GM12878 (cell line): ENCODE measurements around the gene SLC26A8. TPM values are rescaled to one million over a fixed set of nuclear protein-coding genes. Genes with fewer than 3 reads are reported as not detected.

Experiments used
- ATAC-seq: fragments of 200-7000 bp; cut with Tn5 transposase; 3 replicates; pipeline ENCODE4 v1.9.1; 2020; ENCODE audit warnings: mild to moderate bottlenecking, moderate library complexity
- BruUV-seq: library from RNA; stranded (reverse); fragments of 400-500 nt; replicated peaks from 2 replicates; lab custom pipeline; 2021; lab: Mats Ljungman, UMichigan
- CTCF ChIA-PET: fragments of 300-600 bp; sonication (Branson Sonifier 250); formaldehyde crosslinking; extraction: SDS; loops from one replicate; lab custom pipeline; 2021; ENCODE audit warnings: inconsistent platforms; lab: Yijun Ruan, JAX
- POLR2A ChIA-PET: fragments of 350-600 bp; formaldehyde crosslinking; extraction: SDS; loops from one replicate; lab custom pipeline; 2021; ENCODE audit warnings: inconsistent platforms; lab: Charles Lee
- RAD21 ChIA-PET: fragments of 300-600 bp; sonication (Branson Sonifier 250); formaldehyde crosslinking; loops from one replicate; lab custom pipeline; 2023; ENCODE audit warnings: antibody characterized with exemption; ENCODE audit not compliant: unreplicated experiment; lab: Charles Lee
- SMC1A ChIA-PET: fragments of 300-600 bp; sonication (Branson Sonifier 250); formaldehyde crosslinking; loops from one replicate; lab custom pipeline; 2023; ENCODE audit not compliant: unreplicated experiment, uncharacterized antibody; lab: Charles Lee
- DNase-seq: peaks from one replicate; pipeline ENCODE4 v3.0.0-alpha.2; 2011; ENCODE audit warnings: low read depth, low spot score
- FAIRE-seq: peaks from 3 replicates; lab custom pipeline; 2011; peaks lifted over from hg19 to GRCh38; lab: Jason Lieb, UNC
- H2AFZ ChIP-seq: 2 replicates; pipeline ENCODE4 v1.6.0; 2011; ENCODE audit warnings: low read depth, low read length, control low read depth; ENCODE audit not compliant: control insufficient read depth
- H3K27ac ChIP-seq: 2 replicates; pipeline ENCODE4 v1.5.1; 2011; ENCODE audit warnings: control low read depth; ENCODE audit not compliant: control insufficient read depth, insufficient read depth
- H3K27me3 ChIP-seq, 2 experiments: replicated peaks in 1 of 2; 2 replicates each; pipeline versions ENCODE4 v1.6.0 to v1.6.1; 2011; ENCODE audit warnings: low read length in 1 of 2; ENCODE audit not compliant: control insufficient read depth in 2 of 2, insufficient read depth in 2 of 2
- H3K36me3 ChIP-seq, 2 experiments: 2 replicates each; pipeline ENCODE4 v1.5.1; 2011; ENCODE audit warnings: low read length in 1 of 2; ENCODE audit not compliant: control insufficient read depth in 2 of 2, insufficient read depth in 2 of 2
- H3K4me1 ChIP-seq: 2 replicates; pipeline ENCODE4 v1.6.1; 2011; ENCODE audit warnings: mild to moderate bottlenecking, low read length, moderate library complexity, mixed read lengths; ENCODE audit not compliant: control insufficient read depth, insufficient read depth
- H3K4me2 ChIP-seq: 2 replicates; pipeline ENCODE4 v1.6.0; 2011; ENCODE audit warnings: control low read depth; ENCODE audit not compliant: control insufficient read depth, insufficient read depth
- H3K4me3 ChIP-seq: fragments of 200-600 bp; sonication (generic); 2 replicates; pipeline ENCODE4 v1.5.1; 2016
- H3K79me2 ChIP-seq: 2 replicates; pipeline ENCODE4 v1.6.0; 2011; ENCODE audit warnings: low read length; ENCODE audit not compliant: control insufficient read depth, insufficient read depth
- H3K9ac ChIP-seq: 2 replicates; pipeline ENCODE4 v1.8.0; 2011; ENCODE audit warnings: low read length, control low read depth, mixed read lengths; ENCODE audit not compliant: control insufficient read depth, insufficient read depth
- H3K9me3 ChIP-seq: replicated peaks from 3 replicates; pipeline ENCODE4 v1.5.1; 2011; ENCODE audit warnings: mild to moderate bottlenecking, low read length; ENCODE audit not compliant: control insufficient read depth, insufficient read depth
- H4K20me1 ChIP-seq: 2 replicates; pipeline ENCODE4 v1.6.0; 2011; ENCODE audit not compliant: control insufficient read depth, insufficient read depth
- ATF2 ChIP-seq: IDR thresholded peaks from 2 replicates; pipeline ENCODE4 v1.6.1; 2012; ENCODE audit warnings: low read length, inconsistent platforms
- BCL11A ChIP-seq: IDR thresholded peaks from 2 replicates; pipeline ENCODE4 v1.6.1; 2011; ENCODE audit warnings: low read depth, low read length
- BMI1 ChIP-seq: fragments of 450-650 bp; IDR thresholded peaks from 2 replicates; pipeline ENCODE4 v1.6.1; 2016; ENCODE audit warnings: mild to moderate bottlenecking, moderate library complexity, borderline replicate concordance
- CBFB ChIP-seq: IDR thresholded peaks from 2 replicates; pipeline ENCODE4 v1.6.1; 2016; ENCODE audit warnings: antibody characterized with exemption, low read depth
- E2F4 ChIP-seq: IDR thresholded peaks from 2 replicates; pipeline ENCODE4 v1.6.1; 2012; ENCODE audit warnings: low read depth, low read length, improper control_type of control experiment
- EP300 ChIP-seq, 2 experiments: fragments of 150-350 bp in 1 of 2; IDR thresholded peaks; 2 replicates each; pipeline ENCODE4 v1.6.1; 2011 to 2012; ENCODE audit warnings: low read depth in 2 of 2, low read length in 2 of 2, borderline replicate concordance in 1 of 2, improper control_type of control experiment in 1 of 2, inconsistent platforms in 1 of 2; ENCODE audit not compliant: control insufficient read depth in 1 of 2
- FOS ChIP-seq: IDR thresholded peaks from 3 replicates; pipeline ENCODE4 v1.6.1; 2011; ENCODE audit warnings: borderline replicate concordance; ENCODE audit not compliant: insufficient read length; ENCODE audit errors: extremely low read depth
- JUND ChIP-seq: IDR thresholded peaks from 2 replicates; pipeline ENCODE4 v1.6.1; 2012; ENCODE audit warnings: low read depth, mild to moderate bottlenecking, low read length, improper control_type of control experiment, moderate library complexity
- LARP7 ChIP-seq: fragments of 450-650 bp; IDR thresholded peaks from 2 replicates; pipeline ENCODE4 v1.6.1; 2017; ENCODE audit warnings: mild to moderate bottlenecking
- MEF2A ChIP-seq: IDR thresholded peaks from 2 replicates; pipeline ENCODE4 v1.6.1; 2011; ENCODE audit warnings: low read depth, mild to moderate bottlenecking, low read length, moderate library complexity; ENCODE audit not compliant: insufficient read depth
- MEF2B ChIP-seq: fragments of 450-650 bp; IDR thresholded peaks from 2 replicates; pipeline ENCODE4 v1.6.1; 2018; ENCODE audit warnings: mild to moderate bottlenecking, moderate library complexity; ENCODE audit not compliant: partially characterized antibody, poor library complexity, severe bottlenecking
- MXI1 ChIP-seq: fragments of 150-350 bp; IDR thresholded peaks from 2 replicates; pipeline ENCODE4 v1.6.1; 2011; ENCODE audit warnings: low read depth, mild to moderate bottlenecking, inconsistent platforms, low read length, improper control_type of control experiment
- NFYA ChIP-seq: IDR thresholded peaks from 2 replicates; pipeline ENCODE4 v1.6.1; 2011; ENCODE audit warnings: low read depth, mild to moderate bottlenecking, low read length, improper control_type of control experiment, borderline replicate concordance
- PML ChIP-seq: IDR thresholded peaks from 2 replicates; pipeline ENCODE4 v1.6.1; 2012; ENCODE audit warnings: low read length, inconsistent platforms
- POLR2A ChIP-seq: IDR thresholded peaks from 2 replicates; pipeline ENCODE4 v1.6.1; 2011; ENCODE audit warnings: low read depth, mild to moderate bottlenecking, low read length
- POLR2AphosphoS2 ChIP-seq: IDR thresholded peaks from 2 replicates; pipeline ENCODE4 v1.6.1; 2011; ENCODE audit warnings: low read depth, mild to moderate bottlenecking, low read length, improper control_type of control experiment, moderate library complexity
- RAD51 ChIP-seq: fragments of 450-650 bp; IDR thresholded peaks from 2 replicates; pipeline ENCODE4 v1.6.1; 2016; ENCODE audit warnings: moderate library complexity, mild to moderate bottlenecking, inconsistent platforms
- SMAD1 ChIP-seq: fragments of 450-650 bp; IDR thresholded peaks from 2 replicates; pipeline ENCODE4 v1.6.1; 2018; ENCODE audit warnings: mild to moderate bottlenecking, low read depth; ENCODE audit not compliant: partially characterized antibody
- SMAD5 ChIP-seq: IDR thresholded peaks from 2 replicates; pipeline ENCODE4 v1.6.1; 2016; ENCODE audit warnings: antibody characterized with exemption, low read depth
- SP1 ChIP-seq: IDR thresholded peaks from one replicate; pipeline ENCODE4 v1.6.1; 2011; ENCODE audit warnings: low read depth, low read length
- USF1 ChIP-seq: IDR thresholded peaks from 2 replicates; pipeline ENCODE4 v1.6.1; 2011; ENCODE audit warnings: borderline replicate concordance, low read depth, mild to moderate bottlenecking, moderate library complexity, mixed read lengths, low read length; ENCODE audit not compliant: insufficient read depth; ENCODE audit errors: extremely low read length
- ZBED1 ChIP-seq: IDR thresholded peaks from 2 replicates; pipeline ENCODE4 v1.6.1; 2016; ENCODE audit warnings: borderline replicate concordance
- ZNF217 ChIP-seq: fragments of 450-650 bp; IDR thresholded peaks from 2 replicates; pipeline ENCODE4 v1.6.1; 2017; ENCODE audit warnings: antibody characterized with exemption, mild to moderate bottlenecking
- WGBS: methylation state at CpG from one replicate; pipeline ENCODE4 v1.1.6; 2016; ENCODE audit warnings: low lambda C conversion rate; ENCODE audit not compliant: insufficient replicate concordance, insufficient coverage; ENCODE audit errors: missing lambda C conversion rate; 5-methylcytosine and 5-hydroxymethylcytosine counted together
- in situ Hi-C: fragments of 300-500 bp; cut with MboI; formaldehyde crosslinking; loops from 9 replicates; pipeline ENCODE4 v1.14.3; 2018; ENCODE audit warnings: mixed read lengths
- intact Hi-C: fragments of 100-400 bp; cut with micrococcal nuclease; formaldehyde crosslinking; loops from one replicate; pipeline ENCODE4 v1.14.2; 2022; ENCODE audit not compliant: unreplicated experiment
- polyA plus RNA-seq, 11 experiments: library from polyadenylated mRNA; depleted of rRNA in 4 of 11; unstranded in 6 of 11; stranded (reverse) in 5 of 11; fragments of >200 nt; fragmentation: Nextera tagmentation in 4 of 11; fragmentation: Illumina TruSeq in 1 of 11; extraction: Ambion mirVana in 4 of 11; extraction: Trizol in 1 of 11; gene quantifications; 1 replicate in 1 of 11; 2 replicates in 10 of 11; pipeline versions ENCODE4 v1.2.1 to v1.2.3, GENCODE V29; 2011 to 2016; ENCODE audit warnings: inconsistent platforms in 2 of 11, missing spikeins in 2 of 11, low read depth in 1 of 11
- total RNA-seq, 4 experiments: library from RNA; depleted of rRNA in 3 of 4; stranded (reverse); fragments of >200 nt in 3 of 4; fragmentation: Illumina TruSeq in 1 of 4; extraction: Trizol in 1 of 4; gene quantifications; 2 replicates each; pipeline versions ENCODE4 v1.2.1 to v1.2.3, GENCODE V29; 2013 to 2021

Gene SLC26A8
- total and polyA plus RNA-seq, 10 of the 15 experiments (the other 5 are each of a cell fraction or from before 2014, with no cell fraction given): 0.09 to 0.95 (median 0.27) TPM; not detected in 2

GRCh38 chr6:35916056-35916455 is 108.4 kb downstream of the SLC26A8 start (continued):
- TF ChIP-seq MEF2A (no peak), RAD51 (no peak), EP300 (IDR thresholded peaks at IDR 0.05; ENCODE audit: borderline replicate concordance in 1 of 2, control insufficient read depth in 1 of 2, low read depth in 2 of 2, low read length in 2 of 2) (no peak), ZBED1 (no peak), BMI1 (no peak), MXI1 (no peak), SMAD1 (no peak), CBFB (no peak), PML (no peak), JUND (no peak), FOS (no peak), SP1 (no peak)
- TF ChIP-seq, all 136 proteins: peak for 0

GRCh38 chr6:35914536-35914935 is 109.9 kb downstream of the SLC26A8 start:
- no peaks in the 10 kb centered on the region for H4K20me1 ChIP-seq
- H3K79me2 ChIP-seq: peaks cover 41% of the 10 kb centered on the region
- peaks cover 2 to 6% of the 10 kb centered on the region in 2 experiments; a peak in 2 of 4 replicates for H3K36me3 ChIP-seq
- no peak overlapping the region for H3K9ac ChIP-seq
- no peak overlapping the region for H3K27ac ChIP-seq
- CTCF ChIA-PET: no interaction called here
- no peak overlapping the region for H2AFZ ChIP-seq
- BruUV-seq: no TSS peak
- WGBS: 98% methylated on average over 6 of the region's 6 CpGs
- no peak for DNase-seq
- POLR2A ChIA-PET: no interaction called here
- H3K27me3 ChIP-seq: no peaks in the 10 kb centered on the region
- FAIRE-seq: no peak
- in situ Hi-C loops: no loop called here
- H3K9me3 ChIP-seq: peaks cover 8% of the 10 kb centered on the region
- TF ChIP-seq ZNF217 (no peak), POLR2A (no peak), MEF2B (no peak), ATF2 (no peak), USF1 (no peak), POLR2AphosphoS2 (no peak), SMAD5 (no peak), NFYA (no peak), LARP7 (no peak), BCL11A (no peak), E2F4 (no peak)
- ATAC-seq: no peak
- intact Hi-C loops: no loop called here
- H3K4me3 ChIP-seq: no peak overlapping the region
- RAD21 ChIA-PET: no interaction called here
- SMC1A ChIA-PET: no interaction called here
- H3K4me1 ChIP-seq: no peaks in the 10 kb centered on the region; the same call in 1 of the 2 replicates
- no peak overlapping the region for H3K4me2 ChIP-seq
